ENCODE results near the gene WT1.

GRCh38 chr11:32438346-32438865 lies 3.1 kb upstream of the WT1 start:
- TF ChIP-seq, protein P1, sequence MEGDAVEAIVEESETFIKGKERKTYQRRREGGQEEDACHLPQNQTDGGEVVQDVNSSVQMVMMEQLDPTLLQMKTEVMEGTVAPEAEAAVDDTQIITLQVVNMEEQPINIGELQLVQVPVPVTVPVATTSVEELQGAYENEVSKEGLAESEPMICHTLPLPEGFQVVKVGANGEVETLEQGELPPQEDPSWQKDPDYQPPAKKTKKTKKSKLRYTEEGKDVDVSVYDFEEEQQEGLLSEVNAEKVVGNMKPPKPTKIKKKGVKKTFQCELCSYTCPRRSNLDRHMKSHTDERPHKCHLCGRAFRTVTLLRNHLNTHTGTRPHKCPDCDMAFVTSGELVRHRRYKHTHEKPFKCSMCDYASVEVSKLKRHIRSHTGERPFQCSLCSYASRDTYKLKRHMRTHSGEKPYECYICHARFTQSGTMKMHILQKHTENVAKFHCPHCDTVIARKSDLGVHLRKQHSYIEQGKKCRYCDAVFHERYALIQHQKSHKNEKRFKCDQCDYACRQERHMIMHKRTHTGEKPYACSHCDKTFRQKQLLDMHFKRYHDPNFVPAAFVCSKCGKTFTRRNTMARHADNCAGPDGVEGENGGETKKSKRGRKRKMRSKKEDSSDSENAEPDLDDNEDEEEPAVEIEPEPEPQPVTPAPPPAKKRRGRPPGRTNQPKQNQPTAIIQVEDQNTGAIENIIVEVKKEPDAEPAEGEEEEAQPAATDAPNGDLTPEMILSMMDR (IDR thresholded peaks at IDR 0.05): no peak
- TF ChIP-seq POLR2A (IDR thresholded peaks at IDR 0.05): no peak

Data from heart left ventricle (tissue), 13 donors.